K562 (cell line): ENCODE data around the gene OR7A10. TPM values are rescaled to one million over a fixed set of nuclear protein-coding genes. Genes with fewer than 3 reads are reported as not detected.

ENCODE experiments used
- GATA2 ChIP-seq: sonication (generic); formaldehyde crosslinking; IDR thresholded peaks from 2 replicates; pipeline ENCODE4 v1.4.0; 2020; ENCODE audit warnings: mild to moderate bottlenecking, missing genetic modification reagents
- HDAC8 ChIP-seq: fragments of 450-650 bp; IDR thresholded peaks from 2 replicates; pipeline ENCODE4 v1.6.1; 2016; ENCODE audit warnings: mild to moderate bottlenecking, missing genetic modification characterization, moderate library complexity, missing compliant biosample characterization
- MTA3 ChIP-seq: fragments of 450-650 bp; formaldehyde crosslinking; IDR thresholded peaks from 2 replicates; pipeline ENCODE4 v1.6.1; 2017; ENCODE audit warnings: mild to moderate bottlenecking, borderline replicate concordance
- MYC ChIP-seq, 2 experiments: fragments of 250-450 bp in 1 of 2; sonication (Bioruptor Pico) in 1 of 2; IDR thresholded peaks; 2 replicates each; pipeline versions ENCODE4 v1.5.1 to v1.6.1; 2012 to 2021; ENCODE audit warnings: low read depth in 2 of 2, borderline replicate concordance in 1 of 2, improper control_type of control experiment in 1 of 2, low read length in 1 of 2, mild to moderate bottlenecking in 1 of 2, moderate library complexity in 1 of 2
- RCOR1 ChIP-seq, 2 experiments: IDR thresholded peaks; 2 replicates each; pipeline ENCODE4 v1.6.1; 2012; ENCODE audit warnings: low read depth in 2 of 2, low read length in 2 of 2, borderline replicate concordance in 1 of 2, improper control_type of control experiment in 1 of 2
- RNF2 ChIP-seq: sonication (generic); IDR thresholded peaks from 2 replicates; pipeline ENCODE4 v1.6.1; 2016
- ZC3H8 ChIP-seq: fragments of 450-650 bp; IDR thresholded peaks from 2 replicates; pipeline ENCODE4 v1.6.1; 2017
- ZNF408 ChIP-seq: fragments of 250-450 bp; sonication (Bioruptor Pico); IDR thresholded peaks from 2 replicates; pipeline ENCODE4 v1.4.0; 2020; ENCODE audit warnings: low read depth, mild to moderate bottlenecking, moderate library complexity
- polyA plus RNA-seq, 8 experiments: library from polyadenylated mRNA; depleted of rRNA in 4 of 8; stranded (reverse) in 5 of 8; unstranded in 3 of 8; fragments of >200 nt; fragmentation: Nextera tagmentation in 2 of 8; fragmentation: Illumina TruSeq in 1 of 8; extraction: Ambion mirVana in 2 of 8; extraction: Trizol in 1 of 8; gene quantifications; 2 replicates each; pipeline versions ENCODE4 v1.2.1 to v1.2.3, GENCODE V29; 2011 to 2014; ENCODE audit warnings: inconsistent platforms in 1 of 8, missing spikeins in 1 of 8
- total RNA-seq, 7 experiments: library from RNA; depleted of rRNA in 6 of 7; stranded (reverse); fragments of >200 nt in 6 of 7; fragmentation: Illumina TruSeq in 2 of 7; extraction: Trizol in 2 of 7; gene quantifications; 2 replicates each; pipeline versions ENCODE4 v1.2.1 to v1.2.3, GENCODE V29; 2011 to 2021; ENCODE audit warnings: low replicate concordance in 1 of 7
- TF ChIP-seq, protein P1 (sequence below), 3 experiments: IDR thresholded peaks in 2 of 3; conservative IDR thresholded peaks in 1 of 3; 2 replicates each; pipeline ENCODE4 v1.5.1; 2011 to 2012; ENCODE audit warnings: low read length in 3 of 3, mild to moderate bottlenecking in 3 of 3, control low read depth in 2 of 3, improper control_type of control experiment in 1 of 3, inconsistent platforms in 1 of 3, low read depth in 1 of 3, mixed read lengths in 1 of 3, moderate library complexity in 1 of 3; ENCODE audit not compliant: insufficient read depth in 2 of 3
- TF ChIP-seq, protein P2 (sequence below): IDR thresholded peaks from 3 replicates; pipeline ENCODE4 v1.6.1; 2011; ENCODE audit warnings: borderline replicate concordance, mild to moderate bottlenecking, moderate library complexity; ENCODE audit not compliant: insufficient read length; ENCODE audit errors: extremely low read depth
- TF ChIP-seq, protein P3 (sequence below): fragments of 250-450 bp; sonication (Bioruptor Pico); IDR thresholded peaks from 2 replicates; pipeline ENCODE4 v1.5.0; 2021
- TF ChIP-seq, protein P4 (sequence below): fragments of 450-650 bp; IDR thresholded peaks from 2 replicates; pipeline ENCODE4 v1.7.0; 2016; ENCODE audit warnings: borderline replicate concordance
- TF ChIP-seq, protein P5 (sequence below): fragments of 250-450 bp; sonication (Bioruptor Pico); IDR thresholded peaks from 2 replicates; pipeline ENCODE4 v1.8.0; 2022; ENCODE audit warnings: inconsistent platforms, mild to moderate bottlenecking, moderate library complexity, borderline replicate concordance
- TF ChIP-seq, protein P6 (sequence below): sonication (generic); formaldehyde crosslinking; IDR thresholded peaks from 2 replicates; pipeline ENCODE4 v1.8.1; 2023; ENCODE audit warnings: mild to moderate bottlenecking, missing genetic modification reagents, moderate library complexity

The OR7A10 gene
- total and polyA plus RNA-seq, 9 of the 15 experiments (the other 6 are each of a cell fraction or from before 2014, with no cell fraction given): not detected

DNA sequence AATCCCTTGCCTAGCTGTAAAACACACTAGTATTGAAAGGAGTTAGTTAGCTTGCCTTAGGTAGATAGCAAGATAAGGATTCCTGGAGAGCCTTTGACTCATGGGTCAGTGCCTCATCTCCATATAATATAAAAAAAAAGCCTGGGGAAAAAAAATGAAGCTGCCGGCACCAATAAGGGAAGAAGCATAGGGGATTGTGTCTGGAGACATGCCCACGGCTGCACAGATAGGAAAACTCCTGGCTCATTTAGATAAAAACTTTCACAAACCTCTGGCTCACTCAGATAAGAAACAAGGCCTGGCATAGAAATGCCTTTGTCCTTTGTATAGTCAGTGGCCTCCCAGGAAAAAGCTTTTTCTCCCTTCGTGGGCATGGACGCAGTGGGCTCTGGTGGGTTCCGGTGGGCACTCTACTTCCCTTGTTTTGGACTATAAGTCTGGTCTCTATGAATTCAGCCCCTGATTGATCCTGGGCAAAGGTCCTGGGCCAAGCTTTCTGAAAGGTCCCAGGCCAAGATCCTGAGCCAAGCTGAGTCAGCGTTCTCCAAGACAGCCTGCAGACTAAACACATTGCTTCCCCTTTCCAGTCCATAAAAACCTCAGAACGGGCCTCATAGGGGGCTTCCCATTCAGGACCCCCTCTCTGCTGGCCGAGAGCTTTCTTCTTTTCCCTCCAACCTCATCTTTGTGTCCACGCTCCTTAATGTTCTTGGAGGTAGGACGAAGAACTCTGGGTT, 42.1 kb upstream of the OR7A10 start (continued):
- TF ChIP-seq, protein P1, sequence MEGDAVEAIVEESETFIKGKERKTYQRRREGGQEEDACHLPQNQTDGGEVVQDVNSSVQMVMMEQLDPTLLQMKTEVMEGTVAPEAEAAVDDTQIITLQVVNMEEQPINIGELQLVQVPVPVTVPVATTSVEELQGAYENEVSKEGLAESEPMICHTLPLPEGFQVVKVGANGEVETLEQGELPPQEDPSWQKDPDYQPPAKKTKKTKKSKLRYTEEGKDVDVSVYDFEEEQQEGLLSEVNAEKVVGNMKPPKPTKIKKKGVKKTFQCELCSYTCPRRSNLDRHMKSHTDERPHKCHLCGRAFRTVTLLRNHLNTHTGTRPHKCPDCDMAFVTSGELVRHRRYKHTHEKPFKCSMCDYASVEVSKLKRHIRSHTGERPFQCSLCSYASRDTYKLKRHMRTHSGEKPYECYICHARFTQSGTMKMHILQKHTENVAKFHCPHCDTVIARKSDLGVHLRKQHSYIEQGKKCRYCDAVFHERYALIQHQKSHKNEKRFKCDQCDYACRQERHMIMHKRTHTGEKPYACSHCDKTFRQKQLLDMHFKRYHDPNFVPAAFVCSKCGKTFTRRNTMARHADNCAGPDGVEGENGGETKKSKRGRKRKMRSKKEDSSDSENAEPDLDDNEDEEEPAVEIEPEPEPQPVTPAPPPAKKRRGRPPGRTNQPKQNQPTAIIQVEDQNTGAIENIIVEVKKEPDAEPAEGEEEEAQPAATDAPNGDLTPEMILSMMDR (IDR thresholded peaks at IDR 0.05 in 2 of 3, conservative IDR thresholded peaks at IDR 0.05 in 1 of 3; ENCODE audit: insufficient read depth in 2 of 3, low read depth in 1 of 3, low read length in 3 of 3): no peak
- TF ChIP-seq ZC3H8 (no peak), RCOR1 (IDR thresholded peaks at IDR 0.05; ENCODE audit: borderline replicate concordance in 1 of 2, low read depth in 2 of 2, low read length in 2 of 2) (peak in 1 of 2 experiments; percentile 81; a peak in 2 of 4 replicates), ZNF408 (CRISPR knock-in tag) (no peak), MYC (IDR thresholded peaks at IDR 0.05; ENCODE audit: low read depth, low read length) (no peak), MYC (CRISPR knock-in tag; IDR thresholded peaks at IDR 0.05; ENCODE audit: borderline replicate concordance, low read depth) (no peak), GATA2 (CRISPR knock-in tag) (peak; percentile 56), HDAC8 (no peak), MTA3 (0 out of 2 replicates have a peak, but pooled peaks have one; percentile 35), RNF2 (peak; percentile 36; the same call in 1 of the 2 replicates)
- TF ChIP-seq, protein P2, sequence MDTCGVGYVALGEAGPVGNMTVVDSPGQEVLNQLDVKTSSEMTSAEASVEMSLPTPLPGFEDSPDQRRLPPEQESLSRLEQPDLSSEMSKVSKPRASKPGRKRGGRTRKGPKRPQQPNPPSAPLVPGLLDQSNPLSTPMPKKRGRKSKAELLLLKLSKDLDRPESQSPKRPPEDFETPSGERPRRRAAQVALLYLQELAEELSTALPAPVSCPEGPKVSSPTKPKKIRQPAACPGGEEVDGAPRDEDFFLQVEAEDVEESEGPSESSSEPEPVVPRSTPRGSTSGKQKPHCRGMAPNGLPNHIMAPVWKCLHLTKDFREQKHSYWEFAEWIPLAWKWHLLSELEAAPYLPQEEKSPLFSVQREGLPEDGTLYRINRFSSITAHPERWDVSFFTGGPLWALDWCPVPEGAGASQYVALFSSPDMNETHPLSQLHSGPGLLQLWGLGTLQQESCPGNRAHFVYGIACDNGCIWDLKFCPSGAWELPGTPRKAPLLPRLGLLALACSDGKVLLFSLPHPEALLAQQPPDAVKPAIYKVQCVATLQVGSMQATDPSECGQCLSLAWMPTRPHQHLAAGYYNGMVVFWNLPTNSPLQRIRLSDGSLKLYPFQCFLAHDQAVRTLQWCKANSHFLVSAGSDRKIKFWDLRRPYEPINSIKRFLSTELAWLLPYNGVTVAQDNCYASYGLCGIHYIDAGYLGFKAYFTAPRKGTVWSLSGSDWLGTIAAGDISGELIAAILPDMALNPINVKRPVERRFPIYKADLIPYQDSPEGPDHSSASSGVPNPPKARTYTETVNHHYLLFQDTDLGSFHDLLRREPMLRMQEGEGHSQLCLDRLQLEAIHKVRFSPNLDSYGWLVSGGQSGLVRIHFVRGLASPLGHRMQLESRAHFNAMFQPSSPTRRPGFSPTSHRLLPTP: no peak
- TF ChIP-seq, protein P3, sequence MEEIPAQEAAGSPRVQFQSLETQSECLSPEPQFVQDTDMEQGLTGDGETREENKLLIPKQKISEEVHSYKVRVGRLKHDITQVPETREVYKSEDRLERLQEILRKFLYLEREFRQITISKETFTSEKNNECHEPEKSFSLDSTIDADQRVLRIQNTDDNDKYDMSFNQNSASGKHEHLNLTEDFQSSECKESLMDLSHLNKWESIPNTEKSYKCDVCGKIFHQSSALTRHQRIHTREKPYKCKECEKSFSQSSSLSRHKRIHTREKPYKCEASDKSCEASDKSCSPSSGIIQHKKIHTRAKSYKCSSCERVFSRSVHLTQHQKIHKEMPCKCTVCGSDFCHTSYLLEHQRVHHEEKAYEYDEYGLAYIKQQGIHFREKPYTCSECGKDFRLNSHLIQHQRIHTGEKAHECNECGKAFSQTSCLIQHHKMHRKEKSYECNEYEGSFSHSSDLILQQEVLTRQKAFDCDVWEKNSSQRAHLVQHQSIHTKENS: no peak
- TF ChIP-seq, protein P4, sequence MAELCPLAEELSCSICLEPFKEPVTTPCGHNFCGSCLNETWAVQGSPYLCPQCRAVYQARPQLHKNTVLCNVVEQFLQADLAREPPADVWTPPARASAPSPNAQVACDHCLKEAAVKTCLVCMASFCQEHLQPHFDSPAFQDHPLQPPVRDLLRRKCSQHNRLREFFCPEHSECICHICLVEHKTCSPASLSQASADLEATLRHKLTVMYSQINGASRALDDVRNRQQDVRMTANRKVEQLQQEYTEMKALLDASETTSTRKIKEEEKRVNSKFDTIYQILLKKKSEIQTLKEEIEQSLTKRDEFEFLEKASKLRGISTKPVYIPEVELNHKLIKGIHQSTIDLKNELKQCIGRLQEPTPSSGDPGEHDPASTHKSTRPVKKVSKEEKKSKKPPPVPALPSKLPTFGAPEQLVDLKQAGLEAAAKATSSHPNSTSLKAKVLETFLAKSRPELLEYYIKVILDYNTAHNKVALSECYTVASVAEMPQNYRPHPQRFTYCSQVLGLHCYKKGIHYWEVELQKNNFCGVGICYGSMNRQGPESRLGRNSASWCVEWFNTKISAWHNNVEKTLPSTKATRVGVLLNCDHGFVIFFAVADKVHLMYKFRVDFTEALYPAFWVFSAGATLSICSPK: no peak
- TF ChIP-seq, protein P5, sequence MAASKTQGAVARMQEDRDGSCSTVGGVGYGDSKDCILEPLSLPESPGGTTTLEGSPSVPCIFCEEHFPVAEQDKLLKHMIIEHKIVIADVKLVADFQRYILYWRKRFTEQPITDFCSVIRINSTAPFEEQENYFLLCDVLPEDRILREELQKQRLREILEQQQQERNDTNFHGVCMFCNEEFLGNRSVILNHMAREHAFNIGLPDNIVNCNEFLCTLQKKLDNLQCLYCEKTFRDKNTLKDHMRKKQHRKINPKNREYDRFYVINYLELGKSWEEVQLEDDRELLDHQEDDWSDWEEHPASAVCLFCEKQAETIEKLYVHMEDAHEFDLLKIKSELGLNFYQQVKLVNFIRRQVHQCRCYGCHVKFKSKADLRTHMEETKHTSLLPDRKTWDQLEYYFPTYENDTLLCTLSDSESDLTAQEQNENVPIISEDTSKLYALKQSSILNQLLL (CRISPR knock-in tag): no peak
- TF ChIP-seq, protein P6, sequence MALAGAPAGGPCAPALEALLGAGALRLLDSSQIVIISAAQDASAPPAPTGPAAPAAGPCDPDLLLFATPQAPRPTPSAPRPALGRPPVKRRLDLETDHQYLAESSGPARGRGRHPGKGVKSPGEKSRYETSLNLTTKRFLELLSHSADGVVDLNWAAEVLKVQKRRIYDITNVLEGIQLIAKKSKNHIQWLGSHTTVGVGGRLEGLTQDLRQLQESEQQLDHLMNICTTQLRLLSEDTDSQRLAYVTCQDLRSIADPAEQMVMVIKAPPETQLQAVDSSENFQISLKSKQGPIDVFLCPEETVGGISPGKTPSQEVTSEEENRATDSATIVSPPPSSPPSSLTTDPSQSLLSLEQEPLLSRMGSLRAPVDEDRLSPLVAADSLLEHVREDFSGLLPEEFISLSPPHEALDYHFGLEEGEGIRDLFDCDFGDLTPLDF (CRISPR knock-in tag): no peak
